Embryonic facial prominence (tissue), 1 donor: ENCODE data around the gene PPP1R26.

Source experiments
- DNase-seq: peaks from one replicate; pipeline ENCODE4 v3.0.0-alpha.2; 2016; ENCODE audit errors: extremely low spot score

Gene PPP1R26

GRCh38 chr9:135488013-135488330, 8.4 kb downstream of the PPP1R26 start:
- no peak for DNase-seq

DNA sequence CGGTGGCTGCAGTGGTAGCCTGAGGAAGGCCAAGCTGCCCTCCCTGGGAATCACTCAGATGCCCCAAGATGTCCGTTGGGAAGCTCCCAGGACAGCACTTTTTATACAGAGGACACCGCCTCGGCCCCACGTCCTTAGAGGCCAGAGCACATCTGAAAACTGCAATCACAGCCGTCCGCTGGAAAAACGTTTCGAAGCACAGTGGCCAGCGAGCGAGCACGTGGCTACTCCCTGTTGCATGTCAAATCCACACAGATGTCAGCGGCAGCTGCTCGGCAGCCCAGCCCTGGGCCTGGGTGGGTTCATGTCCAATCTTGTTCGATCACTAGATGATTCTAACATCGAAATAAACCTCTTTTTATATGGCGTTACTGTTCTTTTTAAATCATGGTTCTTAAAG, 8.9 kb downstream of the PPP1R26 start:
- no peak for DNase-seq

DNA sequence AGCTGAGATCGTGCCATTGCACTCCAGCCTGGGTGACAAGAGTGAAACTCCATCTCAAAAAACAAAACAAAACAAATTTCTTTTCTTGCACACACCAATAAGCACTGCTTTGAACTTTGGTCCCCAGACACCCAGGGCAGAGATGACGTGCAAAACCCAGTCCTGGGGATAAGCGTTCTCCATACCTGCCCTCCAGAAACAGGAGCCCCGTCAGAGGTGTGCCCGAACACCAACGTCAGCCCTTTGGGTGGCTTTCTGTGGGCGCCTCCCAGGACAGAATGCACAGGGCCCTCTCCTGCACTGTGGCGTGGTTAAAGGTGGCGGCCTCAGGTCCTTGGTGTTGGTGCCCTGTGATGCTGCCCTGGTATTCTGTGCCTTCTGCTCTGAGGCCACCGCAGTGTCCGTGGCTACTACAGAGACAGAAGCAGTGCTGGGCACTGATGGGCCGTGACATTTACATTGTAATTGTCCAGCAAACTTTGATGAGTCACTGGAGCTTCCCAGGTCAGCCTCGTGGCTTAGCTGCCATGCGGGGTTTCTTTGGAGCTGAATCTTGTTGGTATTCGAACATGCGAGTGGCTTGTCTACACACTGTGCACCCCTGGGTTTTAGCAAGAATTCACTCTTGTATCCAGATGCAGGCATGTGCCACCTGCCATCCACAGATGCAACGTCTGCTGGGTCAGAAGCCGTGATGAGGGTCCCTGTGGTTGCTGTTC, 9.8 kb downstream of the PPP1R26 start:
- DNase-seq, result no peak

DNA sequence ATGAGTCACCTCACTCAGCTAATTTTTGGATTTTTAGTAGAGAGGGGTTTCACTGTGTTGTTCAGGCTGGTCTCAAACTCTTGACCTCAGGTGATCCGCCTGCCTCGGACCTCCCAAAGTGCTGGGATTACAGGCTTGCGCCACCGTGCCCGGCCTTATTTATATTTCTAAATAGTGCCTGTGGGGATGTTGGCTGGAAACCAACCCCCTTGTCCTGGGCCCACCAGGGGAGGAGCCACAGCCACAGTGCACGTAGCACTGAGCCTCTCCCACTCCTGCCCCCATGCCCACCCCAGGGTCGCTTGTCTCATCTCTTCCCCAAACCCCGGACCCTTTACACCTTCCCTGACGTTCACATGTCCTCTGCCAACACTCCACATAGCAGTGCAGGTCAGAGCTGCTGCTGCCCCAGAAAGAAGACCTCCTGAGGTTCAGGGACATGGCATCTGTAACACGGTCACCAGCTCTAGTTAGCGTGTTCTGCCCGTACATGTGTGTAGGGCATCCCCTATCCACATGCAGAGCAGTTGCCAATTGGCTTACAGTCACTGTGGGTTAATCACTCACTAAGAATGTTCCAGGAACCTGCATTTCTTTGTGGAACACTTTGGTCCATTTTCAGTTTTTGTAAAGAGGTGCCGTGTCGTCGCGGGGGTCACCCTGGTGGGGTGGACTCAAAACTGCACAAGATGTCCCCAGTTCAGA, 10.7 kb downstream of the PPP1R26 start:
- DNase-seq, result no peak

DNA sequence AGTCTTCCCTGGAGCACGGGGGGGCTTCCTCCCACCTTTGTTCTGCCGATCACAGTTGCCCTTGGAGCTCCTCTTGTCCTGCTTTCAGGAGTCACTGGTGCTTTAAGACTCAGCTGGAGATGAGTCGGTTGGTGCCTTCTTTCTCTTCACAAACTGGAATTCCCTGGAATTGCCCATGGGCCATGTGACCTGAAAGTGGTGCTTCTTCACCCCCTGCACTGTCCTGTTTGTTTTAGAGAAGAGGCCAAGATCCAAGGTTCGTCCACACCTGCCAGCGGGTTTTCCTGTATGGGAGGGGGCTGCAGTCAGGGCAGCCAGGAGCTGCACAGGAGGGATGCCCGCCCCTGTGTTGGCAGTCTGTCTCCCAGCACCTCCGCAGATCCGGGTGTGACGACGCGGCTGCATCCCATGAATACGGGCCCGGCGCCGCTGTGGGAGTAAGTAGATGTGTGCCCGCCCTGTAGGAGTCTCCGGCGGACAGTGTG, 11.4 kb downstream of the PPP1R26 start:
- DNase-seq, result no peak

DNA sequence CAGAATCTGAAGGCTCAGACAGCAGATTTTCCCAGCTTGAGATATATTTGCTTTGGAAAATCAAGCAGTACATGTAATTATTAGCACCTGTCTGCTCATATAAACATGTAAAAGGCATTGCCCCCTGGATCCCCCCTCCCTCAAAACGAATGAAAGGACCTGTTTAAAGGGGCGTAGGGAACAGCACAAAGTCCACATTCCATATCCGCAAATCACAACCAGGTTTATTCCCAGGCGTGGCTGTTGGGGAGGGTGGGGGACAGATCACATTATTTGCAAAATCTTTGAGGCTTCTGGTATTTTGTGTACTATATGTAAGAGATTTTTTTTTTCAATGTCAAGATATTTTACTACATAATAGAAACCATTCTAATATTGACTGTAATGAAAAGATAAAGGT, 12.2 kb downstream of the PPP1R26 start:
- DNase-seq, result no peak

- no peak for DNase-seq
Observed at GRCh38 chr9:135492886-135493669, 13.5 kb downstream of the PPP1R26 start.

DNA sequence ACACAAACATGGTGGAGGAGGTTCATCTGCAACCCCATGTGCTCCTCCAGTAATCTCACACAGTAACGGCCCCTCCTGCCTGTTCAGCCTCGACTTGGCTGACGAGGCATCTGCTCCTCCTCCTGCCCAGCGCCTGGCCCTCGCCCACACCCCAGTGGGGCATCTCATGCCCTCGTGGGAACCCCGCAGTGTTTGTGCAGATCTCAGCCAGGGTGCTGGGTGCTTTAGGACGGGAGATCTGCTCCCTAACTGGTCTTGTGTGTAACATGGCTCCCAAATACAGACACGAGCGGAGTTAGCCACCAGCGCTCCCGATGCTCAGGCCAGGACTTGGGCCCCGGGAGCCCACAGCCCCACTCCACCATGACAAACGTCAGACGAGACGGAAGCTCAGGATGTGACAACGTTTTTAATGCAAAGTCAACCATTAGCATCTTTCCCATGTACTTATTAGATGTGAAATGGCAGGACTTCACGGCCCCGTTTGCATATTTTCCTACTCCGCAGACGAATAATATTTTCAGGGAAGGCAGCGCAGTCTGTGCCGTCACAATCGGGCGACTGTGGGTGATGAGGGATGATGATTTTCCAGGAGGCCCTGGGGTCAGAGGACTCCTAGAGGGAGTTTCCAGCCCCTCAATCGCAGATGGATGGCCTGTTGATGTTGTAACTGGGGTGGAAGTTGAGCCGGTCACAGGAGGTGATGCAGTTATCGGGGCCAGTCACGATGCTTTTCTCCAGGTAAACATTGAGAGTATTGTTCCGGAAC, 15.4 kb downstream of the PPP1R26 start:
- DNase-seq, result no peak

DNA sequence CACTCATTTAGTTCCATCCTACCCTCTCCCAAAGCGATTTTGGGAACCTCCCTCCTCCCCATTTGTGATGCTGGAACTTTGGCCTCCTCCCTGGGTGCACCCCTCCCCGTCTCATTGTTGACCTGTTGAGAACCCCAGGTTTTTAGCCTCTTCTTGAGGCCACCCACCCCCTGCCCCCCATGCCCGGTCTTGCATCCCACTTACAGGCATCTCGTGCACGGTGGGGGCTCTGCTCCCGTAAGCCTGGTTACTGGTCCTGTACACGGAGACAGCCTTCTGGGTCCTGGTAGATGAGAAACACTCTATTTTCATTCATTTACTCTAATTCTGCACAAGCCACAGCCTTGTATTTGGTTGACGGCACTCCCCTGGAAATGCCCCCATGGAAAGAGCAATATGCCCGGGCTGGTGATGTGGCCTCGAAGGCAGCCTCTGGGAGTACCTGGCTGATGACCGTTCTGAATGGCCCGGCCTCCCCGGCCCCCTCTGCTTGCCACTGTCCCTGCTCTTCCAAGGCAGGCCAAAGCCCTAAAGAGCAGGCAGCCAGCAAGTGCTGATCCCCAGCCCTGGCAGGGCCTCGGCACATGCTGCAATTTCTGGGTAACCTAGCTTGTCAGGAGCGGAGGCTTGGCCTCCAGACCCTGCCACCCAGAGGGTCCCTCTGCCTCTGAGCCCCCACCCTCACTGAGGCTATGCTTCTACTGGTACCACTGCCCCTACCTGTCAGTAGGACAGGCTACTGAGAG, 19.0 kb downstream of the PPP1R26 start:
- no peak for DNase-seq

DNA sequence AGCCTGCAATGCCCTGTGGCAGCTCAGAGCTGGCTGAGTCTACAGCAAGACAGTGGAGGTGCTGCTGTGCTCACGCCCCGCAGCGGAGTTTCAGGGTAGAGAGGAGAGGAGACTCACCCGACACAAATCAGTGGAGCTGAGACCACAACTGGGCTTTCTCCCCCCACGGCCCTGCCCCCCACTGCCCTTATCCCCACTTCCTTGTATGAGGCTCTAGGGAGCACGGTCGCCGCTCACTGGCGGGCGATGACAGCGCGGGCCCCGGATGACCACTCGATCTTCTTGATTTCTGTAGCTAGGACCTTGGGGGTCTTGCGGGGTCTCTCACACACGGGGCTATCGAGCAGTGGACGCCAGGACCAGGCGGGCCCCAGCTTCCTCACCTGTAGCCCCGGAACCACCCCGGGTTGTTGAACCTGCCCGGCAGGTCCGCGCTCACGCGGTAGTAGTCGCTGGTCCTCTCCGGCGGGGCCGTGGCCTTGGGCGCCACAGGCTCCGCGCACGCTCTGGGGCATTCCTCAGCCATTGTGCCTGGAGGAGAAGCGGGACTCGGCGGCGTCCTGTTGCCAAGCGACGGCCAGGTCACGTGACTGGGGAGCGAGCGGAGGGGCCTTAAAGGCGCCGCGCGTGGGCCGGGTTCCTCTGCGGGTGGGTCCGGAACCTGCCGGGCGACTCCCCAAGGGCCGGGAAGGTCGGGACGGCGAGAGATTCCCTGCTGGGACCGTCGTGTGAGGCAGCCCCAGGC, 19.9 kb downstream of the PPP1R26 start:
- DNase-seq, result peak; percentile 71

GRCh38 chr9:135500071-135500524, 20.5 kb downstream of the PPP1R26 start:
- DNase-seq, result no peak

GRCh38 chr9:135500525-135501260, 21.1 kb downstream of the PPP1R26 start, which contains the start of gene MRPS2:
Gene MRPS2 (plus strand): TSS chr9:135500682. CDS start chr9:135500711, 29 bp downstream.
- DNase-seq, result peak; percentile 31

GRCh38 chr9:135501261-135502167, 21.9 kb downstream of the PPP1R26 start:
- no peak for DNase-seq

GRCh38 chr9:135502168-135502872, 22.7 kb downstream of the PPP1R26 start:
- no peak for DNase-seq

- DNase-seq, result no peak
Observed at GRCh38 chr9:135502873-135503321, 23.3 kb downstream of the PPP1R26 start.

DNA sequence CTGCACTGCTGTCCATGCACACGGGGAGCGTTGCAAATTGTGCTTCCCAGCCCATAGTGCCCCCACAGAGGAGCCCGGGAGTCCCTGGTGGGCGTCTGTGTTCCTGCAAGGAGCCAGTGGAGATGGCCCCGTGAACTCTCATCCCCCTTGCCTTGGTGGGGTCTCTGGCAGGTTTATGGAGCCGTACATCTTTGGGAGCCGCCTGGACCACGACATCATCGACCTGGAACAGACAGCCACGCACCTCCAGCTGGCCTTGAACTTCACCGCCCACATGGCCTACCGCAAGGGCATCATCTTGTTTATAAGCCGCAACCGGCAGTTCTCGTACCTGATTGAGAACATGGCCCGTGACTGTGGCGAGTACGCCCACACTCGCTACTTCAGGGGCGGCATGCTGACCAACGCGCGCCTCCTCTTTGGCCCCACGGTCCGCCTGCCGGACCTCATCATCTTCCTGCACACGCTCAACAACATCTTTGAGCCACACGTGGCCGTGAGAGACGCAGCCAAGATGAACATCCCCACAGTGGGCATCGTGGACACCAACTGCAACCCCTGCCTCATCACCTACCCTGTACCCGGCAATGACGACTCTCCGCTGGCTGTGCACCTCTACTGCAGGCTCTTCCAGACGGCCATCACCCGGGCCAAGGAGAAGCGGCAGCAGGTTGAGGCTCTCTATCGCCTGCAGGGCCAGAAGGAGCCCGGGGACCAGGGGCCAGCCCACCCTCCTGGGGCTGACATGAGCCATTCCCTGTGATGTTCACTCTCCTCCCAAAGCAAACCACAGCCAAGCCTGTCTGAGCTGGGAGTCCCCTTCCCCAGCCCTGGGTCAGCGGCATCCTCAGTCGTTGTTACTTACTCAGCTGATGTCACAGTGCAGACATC, 24.0 kb downstream of the PPP1R26 start:
- DNase-seq, result no peak
